WTC11 (cell line): ENCODE measurements around the gene PFKP. TPM values are rescaled to one million over a fixed set of nuclear protein-coding genes. Genes with fewer than 3 reads are reported as not detected.

Experiments used
- ATAC-seq: fragments of 200-7000 bp; cut with Tn5 transposase; 2 replicates; pipeline ENCODE4 v1.10.0; 2021; ENCODE audit warnings: mild to moderate bottlenecking, moderate library complexity
- CTCF ChIA-PET: fragments of 300-600 bp; sonication (Branson Sonifier 250); formaldehyde crosslinking; loops from one replicate; lab custom pipeline; 2021; ENCODE audit warnings: antibody characterized with exemption; lab: Charles Lee
- POLR2A ChIA-PET: fragments of 350-600 bp; sonication (Branson Sonifier 250); formaldehyde crosslinking; loops from one replicate; lab custom pipeline; 2021; ENCODE audit warnings: antibody characterized with exemption; lab: Charles Lee
- DNase-seq: peaks from one replicate; pipeline ENCODE4 v3.0.0; 2021; ENCODE audit warnings: low spot score
- H3K27ac Mint-ChIP-seq: 2 replicates; pipeline ENCODE4 v1.8.0; 2021; ENCODE audit warnings: mixed read lengths
- H3K27me3 Mint-ChIP-seq: 2 replicates; pipeline ENCODE4 v1.8.0; 2021; ENCODE audit warnings: low read depth, mild to moderate bottlenecking, moderate library complexity, mixed read lengths
- H3K36me3 Mint-ChIP-seq: 2 replicates; pipeline ENCODE4 v1.8.0; 2021; ENCODE audit warnings: mixed read lengths
- H3K4me1 Mint-ChIP-seq: 2 replicates; pipeline ENCODE4 v1.8.0; 2022; ENCODE audit warnings: mixed read lengths
- H3K4me3 Mint-ChIP-seq: 2 replicates; pipeline ENCODE4 v1.8.0; 2021; ENCODE audit warnings: mild to moderate bottlenecking, moderate library complexity, mixed read lengths
- H3K9me3 Mint-ChIP-seq: 2 replicates; pipeline ENCODE4 v1.8.0; 2021; ENCODE audit warnings: mixed read lengths
- ESRRA ChIP-seq: sonication (generic); formaldehyde crosslinking; IDR thresholded peaks from 2 replicates; pipeline ENCODE4 v1.8.1; 2022; ENCODE audit warnings: mild to moderate bottlenecking, missing genetic modification reagents, borderline replicate concordance
- FOXJ3 ChIP-seq: sonication (generic); formaldehyde crosslinking; IDR thresholded peaks from 2 replicates; pipeline ENCODE4 v1.9.0; 2021; ENCODE audit warnings: missing genetic modification reagents, mild to moderate bottlenecking, borderline replicate concordance
- GTF2I ChIP-seq: fragments of 250-450 bp; sonication (Bioruptor Pico); conservative IDR thresholded peaks from 2 replicates; pipeline ENCODE4 v1.4.0; 2021; ENCODE audit warnings: mild to moderate bottlenecking
- HMGXB4 ChIP-seq: sonication (generic); formaldehyde crosslinking; IDR thresholded peaks from 2 replicates; pipeline ENCODE4 v1.8.1; 2023; ENCODE audit warnings: mild to moderate bottlenecking, moderate library complexity, missing genetic modification reagents
- IRF1 ChIP-seq: sonication (generic); formaldehyde crosslinking; IDR thresholded peaks from 2 replicates; pipeline ENCODE4 v1.8.0; 2023; ENCODE audit warnings: missing genetic modification reagents
- NFATC4 ChIP-seq: fragments of 250-450 bp; sonication (Bioruptor Pico); IDR thresholded peaks from 2 replicates; pipeline ENCODE4 v1.9.0; 2021; ENCODE audit warnings: mild to moderate bottlenecking
- NR2C2 ChIP-seq: sonication (generic); formaldehyde crosslinking; IDR thresholded peaks from 2 replicates; pipeline ENCODE4 v1.8.0; 2022; ENCODE audit warnings: mild to moderate bottlenecking, missing genetic modification reagents
- SOX15 ChIP-seq: fragments of 250-450 bp; sonication (Bioruptor Pico); IDR thresholded peaks from 2 replicates; pipeline ENCODE4 v1.9.0; 2021; ENCODE audit warnings: mild to moderate bottlenecking
- SP1 ChIP-seq: sonication (generic); formaldehyde crosslinking; conservative IDR thresholded peaks from 2 replicates; pipeline ENCODE4 v1.8.1; 2022; ENCODE audit warnings: missing genetic modification reagents
- TP53 ChIP-seq: sonication (generic); formaldehyde crosslinking; IDR thresholded peaks from 2 replicates; pipeline ENCODE4 v1.8.1; 2023; ENCODE audit warnings: mild to moderate bottlenecking, missing genetic modification reagents
- ZBTB21 ChIP-seq: sonication (generic); formaldehyde crosslinking; IDR thresholded peaks from 2 replicates; pipeline ENCODE4 v1.8.1; 2023; ENCODE audit warnings: mild to moderate bottlenecking, missing genetic modification reagents, borderline replicate concordance
- ZBTB43 ChIP-seq: sonication (generic); formaldehyde crosslinking; IDR thresholded peaks from 2 replicates; pipeline ENCODE4 v1.8.1; 2023; ENCODE audit warnings: mild to moderate bottlenecking, missing genetic modification reagents
- ZMAT4 ChIP-seq: fragments of 250-450 bp; sonication (Bioruptor Pico); IDR thresholded peaks from 2 replicates; pipeline ENCODE4 v1.9.0; 2021; ENCODE audit warnings: mild to moderate bottlenecking
- ZNF396 ChIP-seq: fragments of 250-450 bp; sonication (Bioruptor Pico); IDR thresholded peaks from 2 replicates; pipeline ENCODE4 v1.8.0; 2021; ENCODE audit warnings: mild to moderate bottlenecking, moderate library complexity, borderline replicate concordance
- ZNF423 ChIP-seq: fragments of 250-450 bp; sonication (Bioruptor Pico); IDR thresholded peaks from 2 replicates; pipeline ENCODE4 v2.1.2; 2022; ENCODE audit warnings: mild to moderate bottlenecking, moderate library complexity
- ZNF532 ChIP-seq: fragments of 250-450 bp; sonication (Bioruptor Pico); IDR thresholded peaks from 2 replicates; pipeline ENCODE4 v1.9.0; 2021; ENCODE audit warnings: mild to moderate bottlenecking, borderline replicate concordance
- total RNA-seq: library from RNA; stranded (reverse); gene quantifications from 3 replicates; pipeline ENCODE4 v1.2.3, GENCODE V29; 2021
- TF ChIP-seq, protein P1 (sequence below): sonication (generic); formaldehyde crosslinking; IDR thresholded peaks from 2 replicates; pipeline ENCODE4 v1.8.0; 2022; ENCODE audit warnings: mild to moderate bottlenecking, missing genetic modification reagents
- TF ChIP-seq, protein P2 (sequence below): sonication (generic); formaldehyde crosslinking; conservative IDR thresholded peaks from 2 replicates; pipeline ENCODE4 v1.8.1; 2022; ENCODE audit warnings: mild to moderate bottlenecking, missing genetic modification reagents
- TF ChIP-seq, protein P3 (sequence below): sonication (generic); formaldehyde crosslinking; IDR thresholded peaks from 2 replicates; pipeline ENCODE4 v1.8.0; 2023; ENCODE audit warnings: mild to moderate bottlenecking, missing genetic modification reagents

The PFKP gene
- total RNA-seq, 1 experiment from 2014 or later, result 127 TPM

GRCh38 chr10:3179174-3179573, 111.8 kb downstream of the PFKP start:
- Mint-ChIP-seq H3K4me1 (peaks cover 21% of the 10 kb centered on the region), H3K36me3 (no peaks in the 10 kb centered on the region), H3K4me3 (no peak overlapping the region), H3K27ac (no peak overlapping the region), H3K9me3 (no peaks in the 10 kb centered on the region; the same call in 1 of the 2 replicates), H3K27me3 (no peaks in the 10 kb centered on the region; the same call in 1 of the 2 replicates)
- no peak for TF ChIP-seq NFATC4 (CRISPR knock-in tag)
- no peak for TF ChIP-seq IRF1 (CRISPR knock-in tag)
- TF ChIP-seq TP53 (CRISPR knock-in tag), result no peak
- TF ChIP-seq ZNF396 (CRISPR knock-in tag), result no peak
- TF ChIP-seq ZBTB43, result no peak
- TF ChIP-seq, protein P1, sequence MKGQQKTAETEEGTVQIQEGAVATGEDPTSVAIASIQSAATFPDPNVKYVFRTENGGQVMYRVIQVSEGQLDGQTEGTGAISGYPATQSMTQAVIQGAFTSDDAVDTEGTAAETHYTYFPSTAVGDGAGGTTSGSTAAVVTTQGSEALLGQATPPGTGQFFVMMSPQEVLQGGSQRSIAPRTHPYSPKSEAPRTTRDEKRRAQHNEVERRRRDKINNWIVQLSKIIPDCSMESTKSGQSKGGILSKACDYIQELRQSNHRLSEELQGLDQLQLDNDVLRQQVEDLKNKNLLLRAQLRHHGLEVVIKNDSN (CRISPR knock-in tag), result no peak
- TF ChIP-seq, protein P2, sequence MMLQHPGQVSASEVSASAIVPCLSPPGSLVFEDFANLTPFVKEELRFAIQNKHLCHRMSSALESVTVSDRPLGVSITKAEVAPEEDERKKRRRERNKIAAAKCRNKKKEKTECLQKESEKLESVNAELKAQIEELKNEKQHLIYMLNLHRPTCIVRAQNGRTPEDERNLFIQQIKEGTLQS (CRISPR knock-in tag), result no peak
- TF ChIP-seq ZNF423 (CRISPR knock-in tag), result no peak
- TF ChIP-seq, protein P3, sequence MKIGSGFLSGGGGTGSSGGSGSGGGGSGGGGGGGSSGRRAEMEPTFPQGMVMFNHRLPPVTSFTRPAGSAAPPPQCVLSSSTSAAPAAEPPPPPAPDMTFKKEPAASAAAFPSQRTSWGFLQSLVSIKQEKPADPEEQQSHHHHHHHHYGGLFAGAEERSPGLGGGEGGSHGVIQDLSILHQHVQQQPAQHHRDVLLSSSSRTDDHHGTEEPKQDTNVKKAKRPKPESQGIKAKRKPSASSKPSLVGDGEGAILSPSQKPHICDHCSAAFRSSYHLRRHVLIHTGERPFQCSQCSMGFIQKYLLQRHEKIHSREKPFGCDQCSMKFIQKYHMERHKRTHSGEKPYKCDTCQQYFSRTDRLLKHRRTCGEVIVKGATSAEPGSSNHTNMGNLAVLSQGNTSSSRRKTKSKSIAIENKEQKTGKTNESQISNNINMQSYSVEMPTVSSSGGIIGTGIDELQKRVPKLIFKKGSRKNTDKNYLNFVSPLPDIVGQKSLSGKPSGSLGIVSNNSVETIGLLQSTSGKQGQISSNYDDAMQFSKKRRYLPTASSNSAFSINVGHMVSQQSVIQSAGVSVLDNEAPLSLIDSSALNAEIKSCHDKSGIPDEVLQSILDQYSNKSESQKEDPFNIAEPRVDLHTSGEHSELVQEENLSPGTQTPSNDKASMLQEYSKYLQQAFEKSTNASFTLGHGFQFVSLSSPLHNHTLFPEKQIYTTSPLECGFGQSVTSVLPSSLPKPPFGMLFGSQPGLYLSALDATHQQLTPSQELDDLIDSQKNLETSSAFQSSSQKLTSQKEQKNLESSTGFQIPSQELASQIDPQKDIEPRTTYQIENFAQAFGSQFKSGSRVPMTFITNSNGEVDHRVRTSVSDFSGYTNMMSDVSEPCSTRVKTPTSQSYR (CRISPR knock-in tag), result no peak
- no peak for TF ChIP-seq NR2C2
- no peak for TF ChIP-seq SP1
- TF ChIP-seq FOXJ3 (CRISPR knock-in tag), result no peak
- no peak for TF ChIP-seq HMGXB4 (CRISPR knock-in tag)
- no peak for TF ChIP-seq ZBTB21 (CRISPR knock-in tag)
- TF ChIP-seq ZNF532 (CRISPR knock-in tag), result no peak
- TF ChIP-seq ZMAT4 (CRISPR knock-in tag), result no peak
- no peak for TF ChIP-seq ESRRA
- TF ChIP-seq GTF2I (CRISPR knock-in tag), result no peak
- no peak for TF ChIP-seq SOX15 (CRISPR knock-in tag)
- ChIA-PET POLR2A (no interaction called here), CTCF (no interaction called here)
- ATAC-seq (no peak), DNase-seq (no peak)
